ENCODE measurements around the gene HABP4. TPM values are rescaled to one million over a fixed set of nuclear protein-coding genes. Genes with fewer than 3 reads are reported as not detected.
A peak's percentile ranks its signal among the peaks of the same experiment; 100 is the strongest.

Gene HABP4
- total RNA-seq, 1 donor = 14.1 TPM

DNA sequence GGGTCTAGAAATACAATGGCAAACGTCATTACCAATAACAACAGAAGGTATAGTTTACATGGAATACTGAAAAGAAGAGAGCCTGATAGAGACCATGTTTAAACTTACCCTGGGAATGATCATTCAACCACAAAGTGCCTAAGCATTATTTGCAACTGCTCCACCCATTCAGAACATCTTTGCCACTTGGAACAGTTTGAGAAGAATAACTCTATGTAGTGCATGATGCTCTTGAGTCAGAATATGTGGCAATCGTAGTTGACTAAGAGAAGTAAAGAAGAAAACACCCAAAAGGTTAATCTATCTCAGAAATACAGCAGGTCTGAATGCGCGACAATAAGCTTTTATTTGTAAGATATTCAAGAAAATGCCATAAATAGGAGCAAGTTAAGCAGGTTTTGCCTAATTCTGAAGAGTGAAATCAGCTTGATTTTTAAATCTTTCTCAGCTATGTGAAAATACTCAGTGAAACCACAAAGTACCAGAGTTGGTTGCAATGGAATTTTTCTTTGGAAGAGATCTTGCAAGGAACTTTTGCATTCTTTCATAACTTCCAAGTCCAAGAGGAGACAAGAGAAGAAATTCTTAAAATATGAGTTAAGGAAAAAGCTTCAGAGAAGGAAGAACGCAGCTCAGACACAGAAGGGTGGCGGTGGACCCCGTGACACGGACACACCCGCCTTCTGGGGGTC is 64.3 kb downstream of the HABP4 start:
- Histone ChIP-seq H2AFZ (ENCODE audit: low read length) (peak overlapping the region; percentile 27), H3K4me1 (ENCODE audit: insufficient read depth, low read length) (peaks cover 38% of the 10 kb centered on the region), H3K4me3 (ENCODE audit: insufficient read depth, low read length) (peak overlapping the region; percentile 43)

GRCh38 chr9:96514800-96515158 is 64.8 kb downstream of the HABP4 start:
- Histone ChIP-seq H4K20me1 (ENCODE audit: insufficient read depth, low read length) (no peaks in the 10 kb centered on the region), H2AFZ (ENCODE audit: low read length) (peak overlapping the region; percentile 42), H3K79me2 (ENCODE audit: insufficient read depth, low read length) (no peaks in the 10 kb centered on the region), H3K4me1 (ENCODE audit: insufficient read depth, low read length) (peaks cover 43% of the 10 kb centered on the region), H3K4me3 (ENCODE audit: insufficient read depth, low read length) (peak overlapping the region; percentile 43), H3K27ac (ENCODE audit: low read depth, low read length) (peak overlapping the region; percentile 95), H3K27me3 (ENCODE audit: insufficient read depth, low read length) (no peaks in the 10 kb centered on the region), H3K9me3 (ENCODE audit: low read depth, low read length) (no peaks in the 10 kb centered on the region), H3K36me3 (ENCODE audit: insufficient read depth, low read length) (peaks cover 7% of the 10 kb centered on the region), H3K4me2 (ENCODE audit: insufficient read depth, low read length) (peak overlapping the region; percentile 77)
- TF ChIP-seq, protein P1, sequence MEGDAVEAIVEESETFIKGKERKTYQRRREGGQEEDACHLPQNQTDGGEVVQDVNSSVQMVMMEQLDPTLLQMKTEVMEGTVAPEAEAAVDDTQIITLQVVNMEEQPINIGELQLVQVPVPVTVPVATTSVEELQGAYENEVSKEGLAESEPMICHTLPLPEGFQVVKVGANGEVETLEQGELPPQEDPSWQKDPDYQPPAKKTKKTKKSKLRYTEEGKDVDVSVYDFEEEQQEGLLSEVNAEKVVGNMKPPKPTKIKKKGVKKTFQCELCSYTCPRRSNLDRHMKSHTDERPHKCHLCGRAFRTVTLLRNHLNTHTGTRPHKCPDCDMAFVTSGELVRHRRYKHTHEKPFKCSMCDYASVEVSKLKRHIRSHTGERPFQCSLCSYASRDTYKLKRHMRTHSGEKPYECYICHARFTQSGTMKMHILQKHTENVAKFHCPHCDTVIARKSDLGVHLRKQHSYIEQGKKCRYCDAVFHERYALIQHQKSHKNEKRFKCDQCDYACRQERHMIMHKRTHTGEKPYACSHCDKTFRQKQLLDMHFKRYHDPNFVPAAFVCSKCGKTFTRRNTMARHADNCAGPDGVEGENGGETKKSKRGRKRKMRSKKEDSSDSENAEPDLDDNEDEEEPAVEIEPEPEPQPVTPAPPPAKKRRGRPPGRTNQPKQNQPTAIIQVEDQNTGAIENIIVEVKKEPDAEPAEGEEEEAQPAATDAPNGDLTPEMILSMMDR (IDR thresholded peaks at IDR 0.05; ENCODE audit: extremely low read depth, low read depth, low read length) = no peak
- DNase-seq (ENCODE audit: insufficient read length, low spot score, missing footprints) = no peak

More for the DNA sequence above, 64.3 kb downstream of the HABP4 start:
- H3K4me2 ChIP-seq (ENCODE audit: insufficient read depth, low read length) = peak overlapping the region; percentile 77
- no peaks in the 10 kb centered on the region for H3K79me2 ChIP-seq (ENCODE audit: insufficient read depth, low read length)
- H3K27me3 ChIP-seq (ENCODE audit: insufficient read depth, low read length) = no peaks in the 10 kb centered on the region
- no peaks in the 10 kb centered on the region for H4K20me1 ChIP-seq (ENCODE audit: insufficient read depth, low read length)
- DNase-seq (ENCODE audit: insufficient read length, low spot score, missing footprints) = peak; percentile 92
- H3K9me3 ChIP-seq (ENCODE audit: low read depth, low read length) = no peaks in the 10 kb centered on the region
- peak overlapping the region; percentile 95 for H3K27ac ChIP-seq (ENCODE audit: low read depth, low read length)
- peaks cover 7% of the 10 kb centered on the region for H3K36me3 ChIP-seq (ENCODE audit: insufficient read depth, low read length)
- TF ChIP-seq, protein P1 (IDR thresholded peaks at IDR 0.05; ENCODE audit: extremely low read depth, low read depth, low read length) = no peak

DNA sequence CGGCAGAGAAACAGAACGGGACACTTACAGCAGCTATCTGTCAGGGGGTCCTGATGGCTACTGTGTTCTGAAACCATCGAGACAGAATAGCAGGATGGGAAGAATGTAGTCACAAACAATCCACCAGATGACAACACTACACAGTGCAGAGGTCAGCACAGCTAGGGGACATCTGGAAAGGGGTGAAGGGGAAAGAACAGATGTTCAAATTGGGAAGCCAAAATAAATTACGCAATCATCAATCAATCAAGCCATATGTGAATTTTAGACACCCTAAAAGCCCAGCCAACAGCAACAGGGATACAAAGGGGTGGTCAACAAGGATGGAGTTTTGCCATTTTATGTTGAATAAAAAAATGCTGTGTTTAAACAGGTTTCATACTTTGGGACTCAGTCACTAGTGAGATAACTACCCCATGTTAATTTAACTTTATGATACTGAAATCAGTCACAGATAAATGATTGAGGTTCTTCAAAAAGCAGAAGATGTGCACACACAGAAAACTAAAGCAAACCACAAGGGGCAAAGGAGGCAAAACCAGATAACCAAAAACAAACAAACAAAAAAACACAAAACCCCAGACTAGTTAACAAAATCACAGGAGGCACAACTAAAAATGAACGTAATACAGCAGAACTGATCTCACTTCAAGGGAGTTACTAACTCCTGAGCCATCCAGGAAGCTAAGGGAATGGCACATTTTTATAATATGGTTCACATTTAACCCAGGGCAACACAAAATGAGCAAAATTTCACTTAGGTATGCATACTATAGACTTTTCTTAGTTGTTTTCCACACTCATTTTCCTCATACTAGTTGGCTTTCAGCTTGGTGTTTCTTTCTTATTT is 65.9 kb downstream of the HABP4 start:
- Histone ChIP-seq H3K36me3 (ENCODE audit: insufficient read depth, low read length) (peaks cover 7% of the 10 kb centered on the region), H2AFZ (ENCODE audit: low read length) (peak overlapping the region; percentile 28), H3K4me3 (ENCODE audit: insufficient read depth, low read length) (peak overlapping the region; percentile 43), H3K79me2 (ENCODE audit: insufficient read depth, low read length) (no peaks in the 10 kb centered on the region), H3K27ac (ENCODE audit: low read depth, low read length) (peak overlapping the region; percentile 95), H4K20me1 (ENCODE audit: insufficient read depth, low read length) (no peaks in the 10 kb centered on the region), H3K9me3 (ENCODE audit: low read depth, low read length) (no peaks in the 10 kb centered on the region), H3K4me1 (ENCODE audit: insufficient read depth, low read length) (peaks cover 49% of the 10 kb centered on the region), H3K27me3 (ENCODE audit: insufficient read depth, low read length) (no peaks in the 10 kb centered on the region), H3K4me2 (ENCODE audit: insufficient read depth, low read length) (peak overlapping the region; percentile 77)
- no peak for DNase-seq (ENCODE audit: insufficient read length, low spot score, missing footprints)
- TF ChIP-seq, protein P1 (IDR thresholded peaks at IDR 0.05; ENCODE audit: extremely low read depth, low read depth, low read length) = no peak

GRCh38 chr9:96519095-96519494 is 69.1 kb downstream of the HABP4 start:
- no peak overlapping the region for H2AFZ ChIP-seq (ENCODE audit: low read length)
- H4K20me1 ChIP-seq (ENCODE audit: insufficient read depth, low read length) = no peaks in the 10 kb centered on the region
- no peak overlapping the region for H3K4me2 ChIP-seq (ENCODE audit: insufficient read depth, low read length)
- peaks cover 40% of the 10 kb centered on the region for H3K4me1 ChIP-seq (ENCODE audit: insufficient read depth, low read length)
- TF ChIP-seq, protein P1 (IDR thresholded peaks at IDR 0.05; ENCODE audit: extremely low read depth, low read depth, low read length) = no peak
- H3K79me2 ChIP-seq (ENCODE audit: insufficient read depth, low read length) = no peaks in the 10 kb centered on the region
- H3K27ac ChIP-seq (ENCODE audit: low read depth, low read length) = no peak overlapping the region
- H3K36me3 ChIP-seq (ENCODE audit: insufficient read depth, low read length) = peaks cover 3% of the 10 kb centered on the region
- H3K27me3 ChIP-seq (ENCODE audit: insufficient read depth, low read length) = no peaks in the 10 kb centered on the region
- no peak for DNase-seq (ENCODE audit: insufficient read length, low spot score, missing footprints)
- no peak overlapping the region for H3K4me3 ChIP-seq (ENCODE audit: insufficient read depth, low read length)
- no peaks in the 10 kb centered on the region for H3K9me3 ChIP-seq (ENCODE audit: low read depth, low read length)
